ENCODE results near the gene MSH2.

The MSH2 gene

DNA sequence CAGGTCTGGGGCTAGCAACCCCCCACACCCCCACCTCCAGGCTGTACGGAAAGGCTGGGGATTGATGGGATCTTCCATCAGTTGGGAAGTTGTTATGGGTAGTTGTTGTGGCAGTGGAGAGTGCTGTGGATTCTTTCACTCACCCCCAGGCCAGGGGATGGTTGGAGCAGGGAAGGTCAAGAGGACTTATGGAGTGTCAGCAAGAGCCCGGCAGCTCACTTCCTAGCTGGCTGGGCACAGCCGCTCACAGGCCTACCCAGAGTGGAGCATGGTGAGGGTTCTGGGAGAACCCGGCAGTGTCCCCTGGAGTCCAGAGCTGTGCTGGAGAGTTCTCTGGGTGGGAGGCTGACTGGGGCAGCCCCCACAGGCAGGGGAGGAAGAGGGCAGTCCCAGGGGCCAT, 122.2 kb downstream of the MSH2 start:
- in situ Hi-C loops (cut with MboI; ENCODE audit: low sequenced_read_pairs, unreplicated experiment) = no loop called here
- no peak for DNase-seq (ENCODE audit: low spot score)
- no peak for TF ChIP-seq CTCF (IDR thresholded peaks at IDR 0.05; ENCODE audit: borderline replicate concordance, control extremely low read depth, extremely low read depth, insufficient read depth, missing control alignments)

DNA sequence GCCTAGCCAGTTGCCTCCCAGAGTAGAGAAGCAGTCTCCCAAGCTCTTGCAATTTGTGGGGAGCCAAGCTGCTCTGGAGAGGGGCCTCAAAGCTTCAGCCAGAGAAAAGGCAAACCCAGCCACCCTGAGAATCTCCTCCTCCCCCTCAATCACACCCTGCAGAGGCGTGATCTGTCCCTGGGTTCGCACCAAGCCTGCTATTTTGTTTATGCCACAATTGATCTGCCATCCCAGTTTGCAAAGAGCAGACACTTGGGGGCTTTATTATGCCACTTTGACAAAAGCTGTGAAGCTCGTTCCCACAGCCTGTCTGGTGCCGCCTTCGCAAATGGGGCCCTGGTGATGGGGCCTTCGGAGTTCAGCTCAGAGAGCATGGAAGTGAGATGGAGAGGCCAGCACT, 125.5 kb downstream of the MSH2 start:
- no peak for DNase-seq (ENCODE audit: low spot score)
- TF ChIP-seq CTCF (IDR thresholded peaks at IDR 0.05; ENCODE audit: borderline replicate concordance, control extremely low read depth, extremely low read depth, insufficient read depth, missing control alignments) = no peak
- in situ Hi-C loops (cut with MboI; ENCODE audit: low sequenced_read_pairs, unreplicated experiment) = no loop called here

GRCh38 chr2:47528874-47529273, 125.9 kb downstream of the MSH2 start:
- no peak for DNase-seq (ENCODE audit: low spot score)
- no peak for TF ChIP-seq CTCF (IDR thresholded peaks at IDR 0.05; ENCODE audit: borderline replicate concordance, control extremely low read depth, extremely low read depth, insufficient read depth, missing control alignments)
- in situ Hi-C loops (cut with MboI; ENCODE audit: low sequenced_read_pairs, unreplicated experiment) = no loop called here

- TF ChIP-seq CTCF (IDR thresholded peaks at IDR 0.05; ENCODE audit: borderline replicate concordance, control extremely low read depth, extremely low read depth, insufficient read depth, missing control alignments) = no peak
- DNase-seq (ENCODE audit: low spot score) = no peak
- in situ Hi-C loops (cut with MboI; ENCODE audit: low sequenced_read_pairs, unreplicated experiment) = no loop called here
Measured at GRCh38 chr2:47530105-47530760, 127.3 kb downstream of the MSH2 start.

DNA sequence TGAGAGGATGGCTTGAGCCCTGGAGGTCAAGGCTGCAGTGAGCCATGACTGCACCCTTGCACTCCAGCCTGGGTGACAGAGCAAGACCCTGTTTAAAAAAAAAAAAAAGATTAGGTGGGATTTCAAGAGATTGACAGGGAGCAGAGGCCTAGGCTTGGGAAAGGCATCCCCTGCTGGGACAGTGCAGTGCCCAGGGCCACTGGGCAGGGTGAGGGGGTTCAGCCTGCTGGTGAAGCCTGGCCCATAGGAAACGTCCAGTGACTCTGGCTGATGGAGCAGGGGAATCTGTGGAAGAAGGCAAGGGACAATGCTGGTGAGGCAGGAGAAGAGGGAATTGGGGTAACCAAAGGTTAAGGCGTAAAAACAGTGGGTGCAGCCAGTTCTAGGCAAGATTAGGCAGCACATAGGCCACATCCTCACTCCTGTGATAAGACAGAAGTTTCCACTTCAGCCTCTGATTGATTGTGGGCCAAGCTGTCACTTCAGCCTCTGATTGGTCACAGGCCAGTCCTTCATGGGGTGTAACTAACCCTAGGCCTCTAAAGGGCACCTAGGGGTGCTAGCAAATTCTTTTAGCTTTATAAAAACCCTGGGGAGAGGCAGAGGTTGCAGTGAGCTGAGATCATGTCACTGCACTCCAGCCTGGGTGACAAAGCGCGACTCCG, 128.6 kb downstream of the MSH2 start:
- no peak for DNase-seq (ENCODE audit: low spot score)
- in situ Hi-C loops (cut with MboI; ENCODE audit: low sequenced_read_pairs, unreplicated experiment) = no loop called here
- TF ChIP-seq CTCF (IDR thresholded peaks at IDR 0.05; ENCODE audit: borderline replicate concordance, control extremely low read depth, extremely low read depth, insufficient read depth, missing control alignments) = no peak
